Mucosa of rectum (tissue), 2 donors: ENCODE data around the gene TDO2.
"Not testable (repeated sequence)": the region's sequence is repeated elsewhere in the genome, so short reads cannot be mapped to it uniquely, and the experiment has no call there.

Experiments used
- H3K27ac ChIP-seq, 2 donors: one replicate each; pipeline ENCODE4 v1.7.0; 2013; ENCODE audit warnings: inconsistent platforms in 2 of 2, low read depth in 2 of 2, low read length in 2 of 2
- H3K27me3 ChIP-seq, 2 donors: one replicate each; pipeline ENCODE4 v1.7.0; 2013; ENCODE audit warnings: low read length in 2 of 2; ENCODE audit not compliant: control insufficient read depth in 2 of 2, insufficient read depth in 2 of 2
- H3K36me3 ChIP-seq, 2 donors: one replicate each; pipeline ENCODE4 v1.7.0; 2013; ENCODE audit warnings: low read length in 2 of 2; ENCODE audit not compliant: control insufficient read depth in 2 of 2, insufficient read depth in 2 of 2
- H3K4me1 ChIP-seq, 2 donors: one replicate each; pipeline ENCODE4 v1.7.0; 2013; ENCODE audit warnings: low read length in 2 of 2, mild to moderate bottlenecking in 1 of 2; ENCODE audit not compliant: control insufficient read depth in 2 of 2, insufficient read depth in 2 of 2
- H3K4me3 ChIP-seq, 2 donors: one replicate each; pipeline ENCODE4 v1.7.0; 2013; ENCODE audit warnings: low read length in 2 of 2
- H3K9ac ChIP-seq, 2 donors: one replicate each; pipeline ENCODE4 v1.7.0; 2013; ENCODE audit warnings: low read length in 2 of 2, low read depth in 1 of 2, mild to moderate bottlenecking in 1 of 2
- H3K9me3 ChIP-seq, 2 donors: one replicate each; pipeline ENCODE4 v1.7.0; 2013; ENCODE audit warnings: low read length in 2 of 2; ENCODE audit not compliant: control insufficient read depth in 2 of 2
- donor health status: healthy.
- donor health status: Normal muscosa, but diverticular disease.

Gene TDO2

DNA sequence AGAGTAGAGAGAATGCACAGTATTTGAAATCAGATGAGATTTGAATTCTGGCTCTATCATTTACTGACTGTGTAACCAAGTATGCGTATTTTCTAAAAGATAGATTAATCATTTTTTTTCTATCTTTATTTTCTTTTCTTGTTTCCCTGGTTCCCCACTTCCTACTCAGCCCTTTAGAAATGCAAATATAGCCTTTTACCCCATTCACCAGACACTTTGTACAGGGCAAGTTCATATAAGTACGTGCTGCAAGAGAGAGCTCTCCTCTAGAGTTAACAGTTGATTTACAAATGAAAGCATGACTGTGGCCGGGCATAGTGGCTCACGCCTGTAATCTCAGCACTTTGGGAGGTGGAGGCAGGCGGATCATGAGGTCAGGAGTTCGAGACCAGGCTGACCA, 17.8 kb upstream of the TDO2 start:
- H3K4me1 ChIP-seq: no peaks in the 10 kb centered on the region
- no peak overlapping the region for H3K9ac ChIP-seq
- no peaks in the 10 kb centered on the region for H3K9me3 ChIP-seq
- no peak overlapping the region for H3K27ac ChIP-seq
- no peaks in the 10 kb centered on the region for H3K36me3 ChIP-seq
- H3K4me3 ChIP-seq: no peak overlapping the region
- no peaks in the 10 kb centered on the region for H3K27me3 ChIP-seq

- H3K27ac ChIP-seq: no peak overlapping the region
- H3K4me3 ChIP-seq: no peak overlapping the region
These were observed 16.5 kb upstream of the TDO2 start for GRCh38 chr4:155887045-155887444.

GRCh38 chr4:155887847-155888570, 15.5 kb upstream of the TDO2 start:
- Histone ChIP-seq H3K4me1 (no peaks in the 10 kb centered on the region), H3K36me3 (no peaks in the 10 kb centered on the region), H3K9ac (no peak overlapping the region), H3K9me3 (no peaks in the 10 kb centered on the region), H3K27me3 (no peaks in the 10 kb centered on the region), H3K27ac (no peak overlapping the region), H3K4me3 (no peak overlapping the region)

More at GRCh38 chr4:155887045-155887444, 16.5 kb upstream of the TDO2 start:
- Histone ChIP-seq H3K27me3 (no peaks in the 10 kb centered on the region), H3K36me3 (no peaks in the 10 kb centered on the region), H3K9me3 (no peaks in the 10 kb centered on the region), H3K9ac (no peak overlapping the region), H3K4me1 (no peaks in the 10 kb centered on the region)

GRCh38 chr4:155889031-155889793, 14.3 kb upstream of the TDO2 start:
- Histone ChIP-seq H3K27ac (no peak overlapping the region), H3K9ac (no peak overlapping the region), H3K36me3 (no peaks in the 10 kb centered on the region), H3K4me3 (no peak overlapping the region), H3K9me3 (no peaks in the 10 kb centered on the region), H3K4me1 (no peaks in the 10 kb centered on the region), H3K27me3 (no peaks in the 10 kb centered on the region)

DNA sequence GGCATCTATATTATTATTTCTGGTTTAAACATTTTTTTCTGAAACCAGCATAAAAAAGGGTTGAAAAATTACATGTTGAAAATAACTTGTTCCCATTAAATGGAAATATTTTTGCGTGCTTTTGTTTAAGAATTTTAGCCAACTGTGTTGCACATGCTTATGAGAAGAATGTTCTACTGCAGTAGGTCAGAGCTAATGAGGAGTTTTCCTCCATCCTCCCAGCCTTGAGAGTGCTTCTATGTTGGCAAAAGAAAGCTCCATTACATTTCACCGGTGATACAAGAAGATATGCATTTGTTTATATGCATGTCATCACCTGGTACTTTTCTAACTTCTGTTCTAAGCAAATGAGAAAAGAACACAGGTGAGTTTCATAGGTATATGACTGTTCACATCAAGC, 13.6 kb upstream of the TDO2 start:
- H3K9ac ChIP-seq: no peak overlapping the region
- no peaks in the 10 kb centered on the region for H3K27me3 ChIP-seq
- H3K36me3 ChIP-seq: no peaks in the 10 kb centered on the region
- no peak overlapping the region for H3K27ac ChIP-seq
- no peaks in the 10 kb centered on the region for H3K9me3 ChIP-seq
- H3K4me1 ChIP-seq: no peaks in the 10 kb centered on the region
- no peak overlapping the region for H3K4me3 ChIP-seq

DNA sequence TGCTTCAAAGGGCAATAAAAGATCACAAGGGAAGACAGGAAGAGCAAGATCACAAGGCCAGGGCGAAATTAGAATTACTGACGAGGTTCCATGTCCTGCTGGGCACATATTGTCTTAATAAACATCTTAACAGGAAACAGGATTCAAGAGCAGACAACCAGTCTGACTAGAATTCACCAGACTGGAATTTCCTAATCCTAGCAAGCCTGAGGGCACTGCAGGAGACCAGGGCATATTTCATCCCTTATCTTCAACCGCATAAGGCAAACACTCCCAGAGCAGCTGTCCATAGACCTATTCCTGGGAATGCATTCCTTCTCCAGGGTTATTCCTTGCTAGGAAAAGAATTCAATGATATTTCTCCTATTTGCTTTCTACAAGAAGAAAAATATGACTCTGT, 12.4 kb upstream of the TDO2 start:
- no peaks in the 10 kb centered on the region for H3K4me1 ChIP-seq
- no peak overlapping the region for H3K9ac ChIP-seq
- no peaks in the 10 kb centered on the region for H3K9me3 ChIP-seq
- no peaks in the 10 kb centered on the region for H3K27me3 ChIP-seq
- H3K27ac ChIP-seq: no peak overlapping the region
- no peak overlapping the region for H3K4me3 ChIP-seq
- H3K36me3 ChIP-seq: no peaks in the 10 kb centered on the region

GRCh38 chr4:155898371-155898770, 5.1 kb upstream of the TDO2 start:
- H3K27ac ChIP-seq, H3K4me1 ChIP-seq, H3K36me3 ChIP-seq, H3K9ac ChIP-seq, H3K9me3 ChIP-seq, H3K27me3 ChIP-seq, H3K4me3 ChIP-seq: not testable (repeated sequence)

DNA sequence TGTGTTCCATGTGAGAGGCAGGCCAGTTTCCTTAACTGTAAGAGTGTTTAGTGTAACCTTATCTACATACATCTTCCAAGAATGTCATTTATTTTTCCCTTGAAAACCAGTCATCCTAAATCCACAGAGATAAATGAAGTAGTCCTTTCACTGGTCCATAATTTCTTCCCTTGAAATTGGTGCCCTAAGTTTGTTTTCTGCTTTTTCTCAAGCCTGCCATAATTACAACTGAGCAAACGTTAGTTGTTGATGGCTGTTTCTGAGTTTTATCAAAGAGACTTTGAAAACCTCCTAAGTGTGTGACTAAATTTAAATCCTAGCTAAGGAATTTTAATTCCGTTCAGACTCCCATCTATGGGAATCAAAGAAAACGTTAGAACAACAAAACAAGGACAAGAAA, 3.6 kb upstream of the TDO2 start:
- Histone ChIP-seq H3K27me3 (no peaks in the 10 kb centered on the region), H3K36me3 (no peaks in the 10 kb centered on the region), H3K27ac (no peak overlapping the region), H3K4me1 (no peaks in the 10 kb centered on the region), H3K9me3 (no peaks in the 10 kb centered on the region), H3K4me3 (no peak overlapping the region), H3K9ac (no peak overlapping the region)

- Histone ChIP-seq H3K36me3 (no peaks in the 10 kb centered on the region), H3K27me3 (no peaks in the 10 kb centered on the region), H3K4me1 (no peaks in the 10 kb centered on the region), H3K9me3 (no peaks in the 10 kb centered on the region), H3K4me3 (no peak overlapping the region), H3K9ac (no peak overlapping the region), H3K27ac (no peak overlapping the region)
These were observed 3.1 kb upstream of the TDO2 start for GRCh38 chr4:155900381-155900780.

DNA sequence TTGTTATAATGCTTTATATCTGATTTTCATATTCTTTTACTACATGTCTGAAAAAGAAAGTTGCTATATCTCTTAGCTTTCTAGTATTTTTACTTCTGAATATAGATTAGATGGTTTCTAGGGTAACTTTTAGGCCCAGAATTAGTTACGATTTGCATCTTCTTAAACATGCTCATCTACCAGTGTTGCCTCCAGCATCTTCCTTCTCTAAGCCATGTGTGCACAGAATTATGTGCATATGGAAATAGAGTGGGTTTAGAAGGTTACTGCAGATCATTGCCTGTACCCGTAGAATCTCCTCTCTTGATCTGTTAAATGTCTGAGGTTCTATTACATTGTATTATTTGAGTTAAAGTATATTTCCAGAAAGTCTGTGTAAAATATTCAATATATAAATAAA, 2.5 kb upstream of the TDO2 start:
- Histone ChIP-seq H3K36me3 (no peaks in the 10 kb centered on the region), H3K4me1 (no peaks in the 10 kb centered on the region), H3K9ac (no peak overlapping the region), H3K27me3 (no peaks in the 10 kb centered on the region), H3K9me3 (no peaks in the 10 kb centered on the region), H3K4me3 (no peak overlapping the region), H3K27ac (no peak overlapping the region)
